ACC112 (cell line): ENCODE data around the gene CTIF.

Experiments used
- H2AFZ ChIP-seq: fragments of 200-600 bp; sonication (generic); one replicate; pipeline ENCODE4 v1.6.0; 2017; ENCODE audit warnings: antibody characterized with exemption, low read length; ENCODE audit not compliant: unreplicated experiment
- H3K27ac ChIP-seq: fragments of 200-600 bp; sonication (generic); 2 replicates; pipeline ENCODE4 v1.5.1; 2014; ENCODE audit warnings: low read depth, mild to moderate bottlenecking, antibody characterized with exemption, low read length, moderate library complexity
- H3K27me3 ChIP-seq: fragments of 200-600 bp; sonication (generic); 2 replicates; pipeline ENCODE4 v1.6.1; 2014; ENCODE audit warnings: mild to moderate bottlenecking, antibody characterized with exemption, low read length, moderate library complexity, mixed read lengths; ENCODE audit not compliant: insufficient read depth
- H3K36me3 ChIP-seq: fragments of 200-600 bp; sonication (generic); 2 replicates; pipeline ENCODE4 v1.6.1; 2016; ENCODE audit warnings: mild to moderate bottlenecking, antibody characterized with exemption, low read length, moderate library complexity, mixed read lengths; ENCODE audit not compliant: insufficient read depth
- H3K4me1 ChIP-seq: fragments of 200-600 bp; sonication (generic); one replicate; pipeline ENCODE4 v1.6.1; 2016; ENCODE audit warnings: low read length, mixed read lengths; ENCODE audit not compliant: insufficient read depth, unreplicated experiment, control insufficient read depth
- H3K4me3 ChIP-seq: fragments of 200-600 bp; sonication (generic); 2 replicates; pipeline ENCODE4 v1.5.1; 2014; ENCODE audit warnings: mild to moderate bottlenecking, low read depth, low read length
- H3K79me2 ChIP-seq: fragments of 200-600 bp; sonication (generic); one replicate; pipeline ENCODE4 v1.6.0; 2016; ENCODE audit warnings: low read length; ENCODE audit not compliant: control insufficient read depth, unreplicated experiment, insufficient read depth

CTIF gene

GRCh38 chr18:48905513-48905912 lies 366.7 kb downstream of the CTIF start:
- 0 out of 2 replicates have a peak overlapping the region, but pooled peaks have one; percentile 24 for H3K27ac ChIP-seq
- no peaks in the 10 kb centered on the region for H3K79me2 ChIP-seq
- H3K36me3 ChIP-seq, result 0 out of 2 replicates have a peak, but pooled peaks cover 7% of the 10 kb centered on the region
- peaks cover 27% of the 10 kb centered on the region for H3K4me1 ChIP-seq
- no peak overlapping the region for H2AFZ ChIP-seq
- no peaks in the 10 kb centered on the region for H3K27me3 ChIP-seq
- H3K4me3 ChIP-seq, result no peak overlapping the region

- Histone ChIP-seq H3K4me1 (peaks cover 3% of the 10 kb centered on the region), H3K27me3 (no peaks in the 10 kb centered on the region), H3K36me3 (0 out of 2 replicates have a peak, but pooled peaks cover 7% of the 10 kb centered on the region), H2AFZ (no peak overlapping the region), H3K27ac (no peak overlapping the region), H3K79me2 (no peaks in the 10 kb centered on the region), H3K4me3 (no peak overlapping the region)
These were observed 370.1 kb downstream of the CTIF start for GRCh38 chr18:48908916-48909315.

GRCh38 chr18:48909721-48910120 lies 370.9 kb downstream of the CTIF start:
- 0 out of 2 replicates have a peak, but pooled peaks cover 1% of the 10 kb centered on the region for H3K36me3 ChIP-seq
- no peak overlapping the region for H2AFZ ChIP-seq
- H3K4me3 ChIP-seq, result no peak overlapping the region
- no peaks in the 10 kb centered on the region for H3K4me1 ChIP-seq
- no peaks in the 10 kb centered on the region for H3K27me3 ChIP-seq
- H3K27ac ChIP-seq, result no peak overlapping the region
- no peaks in the 10 kb centered on the region for H3K79me2 ChIP-seq

GRCh38 chr18:48910972-48911545 lies 372.2 kb downstream of the CTIF start:
- no peak overlapping the region for H2AFZ ChIP-seq
- H3K4me1 ChIP-seq, result no peaks in the 10 kb centered on the region
- H3K4me3 ChIP-seq, result no peak overlapping the region
- H3K27ac ChIP-seq, result no peak overlapping the region
- no peaks in the 10 kb centered on the region for H3K27me3 ChIP-seq
- H3K36me3 ChIP-seq, result no peaks in the 10 kb centered on the region
- H3K79me2 ChIP-seq, result no peaks in the 10 kb centered on the region
